Measurements from ENCODE around the gene E2F4. TPM values are rescaled to one million over a fixed set of nuclear protein-coding genes. Genes with fewer than 3 reads are reported as not detected.

The E2F4 gene
- total RNA-seq, 1 experiment from 2014 or later, result 96.0 TPM

- H3K4me3 ChIP-seq (ENCODE audit: low read depth, low read length, poor library complexity, severe bottlenecking), result no peak overlapping the region
- H3K4me1 ChIP-seq (ENCODE audit: insufficient read depth, low read length, poor library complexity, severe bottlenecking), result no peaks in the 10 kb centered on the region
- no peaks in the 10 kb centered on the region for H3K9me3 ChIP-seq (ENCODE audit: low read depth, low read length, poor library complexity, severe bottlenecking)
- no peak overlapping the region for H3K27ac ChIP-seq (ENCODE audit: low read depth, low read length, poor library complexity, severe bottlenecking)
- BruUV-seq (replicated peaks), result no TSS peak
- no peaks in the 10 kb centered on the region for H3K27me3 ChIP-seq (replicated peaks; ENCODE audit: insufficient read depth, low read depth, low read length, poor library complexity)
- no peak for DNase-seq (ENCODE audit: low spot score)
- POLR2A ChIA-PET (ENCODE audit: low non-redundant PET), result no interaction called here
- TF ChIP-seq EZH2 (IDR thresholded peaks at IDR 0.05; ENCODE audit: borderline replicate concordance, low read depth, low read length, poor library complexity, severe bottlenecking) (no peak), CTCF (conservative IDR thresholded peaks at IDR 0.05; ENCODE audit: low read depth, low read length) (no peak)
- H3K36me3 ChIP-seq (ENCODE audit: insufficient read depth, low read length, poor library complexity, severe bottlenecking), result peaks cover 82% of the 10 kb centered on the region
- CTCF ChIA-PET, result no interaction called here
- intact Hi-C loops (cut with micrococcal nuclease; ENCODE audit: unreplicated experiment), result no loop called here
Observed at GRCh38 chr16:67233596-67233995, 41.6 kb downstream of the E2F4 start.

GRCh38 chr16:67234180-67234597, 42.2 kb downstream of the E2F4 start:
- CTCF ChIA-PET, result no interaction called here
- intact Hi-C loops (cut with micrococcal nuclease; ENCODE audit: unreplicated experiment), result no loop called here
- no TSS peak for BruUV-seq (replicated peaks)
- POLR2A ChIA-PET (ENCODE audit: low non-redundant PET), result no interaction called here
- Histone ChIP-seq H3K9me3 (ENCODE audit: low read depth, low read length, poor library complexity, severe bottlenecking) (no peaks in the 10 kb centered on the region), H3K4me1 (ENCODE audit: insufficient read depth, low read length, poor library complexity, severe bottlenecking) (no peaks in the 10 kb centered on the region), H3K27me3 (replicated peaks; ENCODE audit: insufficient read depth, low read depth, low read length, poor library complexity) (no peaks in the 10 kb centered on the region), H3K4me3 (ENCODE audit: low read depth, low read length, poor library complexity, severe bottlenecking) (no peak overlapping the region), H3K36me3 (ENCODE audit: insufficient read depth, low read length, poor library complexity, severe bottlenecking) (peaks cover 78% of the 10 kb centered on the region), H3K27ac (ENCODE audit: low read depth, low read length, poor library complexity, severe bottlenecking) (no peak overlapping the region)
- TF ChIP-seq CTCF (conservative IDR thresholded peaks at IDR 0.05; ENCODE audit: low read depth, low read length) (no peak), EZH2 (IDR thresholded peaks at IDR 0.05; ENCODE audit: borderline replicate concordance, low read depth, low read length, poor library complexity, severe bottlenecking) (no peak)
- DNase-seq (ENCODE audit: low spot score), result no peak

- H3K27me3 ChIP-seq (replicated peaks; ENCODE audit: insufficient read depth, low read depth, low read length, poor library complexity), result no peaks in the 10 kb centered on the region
- POLR2A ChIA-PET (ENCODE audit: low non-redundant PET), result no interaction called here
- H3K27ac ChIP-seq (ENCODE audit: low read depth, low read length, poor library complexity, severe bottlenecking), result peak overlapping the region; percentile 68
- CTCF ChIA-PET, result no interaction called here
- DNase-seq (ENCODE audit: low spot score), result peak; percentile 80
- H3K4me3 ChIP-seq (ENCODE audit: low read depth, low read length, poor library complexity, severe bottlenecking), result peak overlapping the region; percentile 30
- peaks cover 4% of the 10 kb centered on the region for H3K4me1 ChIP-seq (ENCODE audit: insufficient read depth, low read length, poor library complexity, severe bottlenecking)
- no peaks in the 10 kb centered on the region for H3K9me3 ChIP-seq (ENCODE audit: low read depth, low read length, poor library complexity, severe bottlenecking)
- intact Hi-C loops (cut with micrococcal nuclease; ENCODE audit: unreplicated experiment), result no loop called here
- no TSS peak for BruUV-seq (replicated peaks)
- TF ChIP-seq EZH2 (IDR thresholded peaks at IDR 0.05; ENCODE audit: borderline replicate concordance, low read depth, low read length, poor library complexity, severe bottlenecking) (no peak), CTCF (conservative IDR thresholded peaks at IDR 0.05; ENCODE audit: low read depth, low read length) (no peak)
- peaks cover 60% of the 10 kb centered on the region for H3K36me3 ChIP-seq (ENCODE audit: insufficient read depth, low read length, poor library complexity, severe bottlenecking)
Observed at GRCh38 chr16:67235816-67236562, 44.0 kb downstream of the E2F4 start.

Data from A673 (cell line).